ENCODE measurements around the gene TMC3.
"Not testable (repeated sequence)": the region's sequence is repeated elsewhere in the genome, so short reads cannot be mapped to it uniquely, and the experiment has no call there.

Gene TMC3

GRCh38 chr15:81373775-81374395, at the start of gene TMC3:
Gene TMC3 (minus strand): TSS chr15:81374213. CDS start chr15:81374077, 136 bp downstream.
- peak; percentile 55 for DNase-seq (ENCODE audit: low spot score)

- no peak for DNase-seq (ENCODE audit: low spot score)
Measured at GRCh38 chr15:81421461-81421860, 47.4 kb upstream of the TMC3 start.

- no peak for DNase-seq (ENCODE audit: low spot score)
Measured at GRCh38 chr15:81419332-81419943, 45.4 kb upstream of the TMC3 start.

GRCh38 chr15:81418891-81419290, 44.9 kb upstream of the TMC3 start:
- DNase-seq (ENCODE audit: low spot score): no peak

GRCh38 chr15:81418444-81418843, 44.4 kb upstream of the TMC3 start:
- no peak for DNase-seq (ENCODE audit: low spot score)

- DNase-seq (ENCODE audit: low spot score): not testable (repeated sequence)
Measured at GRCh38 chr15:81414274-81414968, 40.4 kb upstream of the TMC3 start.

- no peak for DNase-seq (ENCODE audit: low spot score)
Measured at GRCh38 chr15:81413851-81414250, 39.8 kb upstream of the TMC3 start.

GRCh38 chr15:81411969-81412633, 38.1 kb upstream of the TMC3 start:
- no peak for DNase-seq (ENCODE audit: low spot score)

GRCh38 chr15:81411051-81411450, 37.0 kb upstream of the TMC3 start:
- no peak for DNase-seq (ENCODE audit: low spot score)

- DNase-seq (ENCODE audit: low spot score): peak; percentile 80
Measured at GRCh38 chr15:81410318-81410753, 36.3 kb upstream of the TMC3 start.

- no peak for DNase-seq (ENCODE audit: low spot score)
Measured at GRCh38 chr15:81407718-81408117, 33.7 kb upstream of the TMC3 start.

- DNase-seq (ENCODE audit: low spot score): no peak
Measured at GRCh38 chr15:81407176-81407575, 33.2 kb upstream of the TMC3 start.

- peak; percentile 37 for DNase-seq (ENCODE audit: low spot score)
Measured at GRCh38 chr15:81400640-81401236, 26.7 kb upstream of the TMC3 start.

- no peak for DNase-seq (ENCODE audit: low spot score)
Measured at GRCh38 chr15:81398910-81399551, 25.0 kb upstream of the TMC3 start.

GRCh38 chr15:81398456-81398855, 24.4 kb upstream of the TMC3 start:
- DNase-seq (ENCODE audit: low spot score): no peak

- DNase-seq (ENCODE audit: low spot score): no peak
Measured at GRCh38 chr15:81394603-81395002, 20.6 kb upstream of the TMC3 start.

- DNase-seq (ENCODE audit: low spot score): no peak
Measured at GRCh38 chr15:81391657-81392056, 17.6 kb upstream of the TMC3 start.

GRCh38 chr15:81388436-81388770, 14.4 kb upstream of the TMC3 start:
- no peak for DNase-seq (ENCODE audit: low spot score)

- DNase-seq (ENCODE audit: low spot score): no peak
Measured at GRCh38 chr15:81387621-81388435, 13.8 kb upstream of the TMC3 start.

- DNase-seq (ENCODE audit: low spot score): no peak
Measured at GRCh38 chr15:81386947-81387346, 12.9 kb upstream of the TMC3 start.

GRCh38 chr15:81385721-81386076, 11.7 kb upstream of the TMC3 start:
- DNase-seq (ENCODE audit: low spot score): no peak

All from Ammon's horn (tissue), 1 donor.